ENCODE data around the gene TRIM63.

TRIM63 gene

DNA sequence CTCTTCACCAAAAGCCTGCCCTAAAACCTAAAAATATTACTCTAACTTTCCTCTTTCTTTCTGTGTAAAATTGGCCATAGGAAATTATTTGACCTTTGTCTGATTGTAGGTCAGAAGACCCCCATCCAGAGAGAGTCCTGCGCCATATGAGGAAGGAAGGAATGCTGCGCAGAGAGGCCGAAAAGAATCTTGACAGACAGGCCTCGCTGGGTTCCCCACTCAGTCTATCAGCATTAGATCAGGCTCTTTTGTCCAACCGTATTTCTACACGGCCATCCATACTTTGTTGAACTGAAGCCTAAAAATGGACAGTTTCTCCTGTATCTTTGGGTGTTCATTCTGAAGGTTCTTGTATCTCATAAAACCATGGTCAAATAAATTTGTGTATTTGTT is 17.2 kb downstream of the TRIM63 start:
- TF ChIP-seq, protein P1, sequence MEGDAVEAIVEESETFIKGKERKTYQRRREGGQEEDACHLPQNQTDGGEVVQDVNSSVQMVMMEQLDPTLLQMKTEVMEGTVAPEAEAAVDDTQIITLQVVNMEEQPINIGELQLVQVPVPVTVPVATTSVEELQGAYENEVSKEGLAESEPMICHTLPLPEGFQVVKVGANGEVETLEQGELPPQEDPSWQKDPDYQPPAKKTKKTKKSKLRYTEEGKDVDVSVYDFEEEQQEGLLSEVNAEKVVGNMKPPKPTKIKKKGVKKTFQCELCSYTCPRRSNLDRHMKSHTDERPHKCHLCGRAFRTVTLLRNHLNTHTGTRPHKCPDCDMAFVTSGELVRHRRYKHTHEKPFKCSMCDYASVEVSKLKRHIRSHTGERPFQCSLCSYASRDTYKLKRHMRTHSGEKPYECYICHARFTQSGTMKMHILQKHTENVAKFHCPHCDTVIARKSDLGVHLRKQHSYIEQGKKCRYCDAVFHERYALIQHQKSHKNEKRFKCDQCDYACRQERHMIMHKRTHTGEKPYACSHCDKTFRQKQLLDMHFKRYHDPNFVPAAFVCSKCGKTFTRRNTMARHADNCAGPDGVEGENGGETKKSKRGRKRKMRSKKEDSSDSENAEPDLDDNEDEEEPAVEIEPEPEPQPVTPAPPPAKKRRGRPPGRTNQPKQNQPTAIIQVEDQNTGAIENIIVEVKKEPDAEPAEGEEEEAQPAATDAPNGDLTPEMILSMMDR (IDR thresholded peaks at IDR 0.05; ENCODE audit: borderline replicate concordance, control extremely low read depth, extremely low read depth, insufficient read depth, missing control alignments): no peak
- no peak for DNase-seq (ENCODE audit: low spot score)
- in situ Hi-C loops (cut with MboI; ENCODE audit: low sequenced_read_pairs, unreplicated experiment): no loop called here

DNA sequence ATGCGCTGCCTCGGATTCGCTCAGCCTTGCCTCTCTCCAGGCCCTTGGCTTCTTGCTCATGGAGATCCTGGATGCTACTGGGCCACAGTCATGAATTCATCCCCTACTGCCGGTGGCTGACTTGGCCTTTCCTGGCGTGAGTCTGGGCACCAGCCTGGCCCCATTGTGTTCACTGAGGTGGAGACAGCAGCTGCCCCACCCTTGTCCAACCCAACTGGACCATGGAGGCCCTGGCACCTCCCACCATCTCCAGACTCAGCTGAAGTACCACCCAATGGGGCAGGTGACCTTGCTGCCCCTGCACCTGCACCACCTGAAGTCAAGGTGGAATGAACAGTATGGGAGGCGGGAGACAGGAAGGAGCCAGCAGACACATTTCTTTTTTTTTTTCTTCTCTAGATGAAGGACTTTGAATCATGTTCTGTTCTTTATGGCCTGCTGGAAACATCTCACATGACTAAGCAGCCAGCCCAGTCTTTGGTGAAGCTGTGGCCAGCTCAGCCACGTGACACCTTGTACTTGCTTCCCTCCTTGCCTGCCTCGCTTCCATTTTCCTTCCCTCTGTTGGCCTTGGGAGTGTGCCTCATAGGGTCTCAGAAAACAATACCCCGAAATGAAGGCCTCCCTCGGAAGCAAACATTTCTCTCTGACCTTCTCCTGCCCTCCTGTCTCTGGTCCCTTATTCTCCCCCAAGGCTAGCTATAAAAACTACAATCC is 17.7 kb downstream of the TRIM63 start:
- no peak for DNase-seq (ENCODE audit: low spot score)

DNA sequence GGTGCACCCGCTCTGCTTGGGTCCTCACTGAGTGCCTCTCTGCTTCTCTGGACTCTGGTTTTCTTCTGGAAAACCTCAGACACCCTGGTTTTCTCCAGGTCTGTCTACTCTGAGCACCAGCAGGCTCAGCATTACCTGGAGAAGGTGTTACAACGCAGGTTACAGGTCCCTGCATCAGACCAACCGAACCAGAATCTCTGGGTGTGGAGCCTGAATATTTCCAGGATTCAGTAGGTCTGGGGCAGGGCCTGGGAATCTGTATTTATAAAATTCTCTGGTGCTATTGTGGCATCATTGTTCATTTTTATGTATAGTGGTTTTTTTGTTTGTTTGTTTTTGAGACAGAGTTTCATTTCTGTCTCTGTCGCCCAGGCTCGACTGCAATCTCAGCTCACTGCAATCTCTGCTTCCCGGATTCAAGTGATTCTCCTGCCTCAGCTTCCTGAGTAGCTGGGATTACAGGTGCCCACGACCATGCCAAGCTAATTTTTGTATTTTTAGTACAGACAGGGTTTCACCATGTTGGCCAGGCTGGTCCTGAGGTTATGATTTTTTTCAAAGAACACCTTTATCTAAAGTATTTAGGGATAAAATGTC is 20.1 kb downstream of the TRIM63 start:
- TF ChIP-seq, protein P1 (IDR thresholded peaks at IDR 0.05; ENCODE audit: borderline replicate concordance, control extremely low read depth, extremely low read depth, insufficient read depth, missing control alignments): no peak

More for the DNA sequence above, 17.7 kb downstream of the TRIM63 start:
- TF ChIP-seq, protein P1 (IDR thresholded peaks at IDR 0.05; ENCODE audit: borderline replicate concordance, control extremely low read depth, extremely low read depth, insufficient read depth, missing control alignments): no peak
- in situ Hi-C loops (cut with MboI; ENCODE audit: low sequenced_read_pairs, unreplicated experiment): no loop called here

DNA sequence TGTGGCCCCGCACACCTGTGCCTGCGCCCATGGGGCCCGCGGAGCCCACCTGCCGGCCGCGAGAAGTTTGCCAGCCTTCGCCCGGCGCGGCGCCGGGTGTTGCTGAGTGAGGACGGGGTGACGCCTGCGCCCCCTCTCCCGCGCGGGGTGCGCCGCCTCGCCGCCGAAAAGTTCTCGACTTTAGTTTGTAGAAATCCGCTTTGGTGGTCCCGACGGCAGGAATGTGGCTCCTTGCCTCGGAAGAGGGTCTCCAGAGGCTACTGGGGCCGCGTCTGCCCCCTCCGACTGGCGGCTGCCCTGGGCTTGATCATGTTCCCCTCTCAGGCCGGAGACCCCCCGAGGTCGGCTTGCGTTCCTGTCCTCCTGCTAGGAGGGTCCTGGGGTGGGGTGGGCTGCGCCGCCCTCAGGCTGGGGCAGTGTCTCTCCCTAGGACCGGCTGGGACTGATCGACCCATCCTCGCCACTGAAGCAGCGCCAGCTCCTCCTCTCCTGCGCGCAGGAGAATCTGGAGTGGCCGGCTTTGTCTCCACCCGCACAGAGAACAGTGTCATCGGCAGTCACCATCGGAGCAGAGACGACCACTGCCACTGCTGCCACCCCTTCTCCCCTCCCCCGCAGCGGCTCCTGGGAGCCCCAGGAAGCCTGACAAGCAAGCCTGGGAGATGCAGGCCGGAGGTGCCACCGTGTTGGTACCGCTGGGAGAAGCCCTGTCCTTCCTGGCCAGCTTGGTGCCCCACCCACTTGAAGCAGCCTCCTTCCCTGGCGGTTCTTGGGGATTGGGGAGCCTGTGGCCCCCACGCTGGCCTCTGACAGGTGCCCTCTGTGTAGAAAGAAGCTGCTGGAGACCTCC is 21.0 kb downstream of the TRIM63 start:
- no peak for DNase-seq (ENCODE audit: low spot score)
- in situ Hi-C loops (cut with MboI; ENCODE audit: low sequenced_read_pairs, unreplicated experiment): no loop called here
- TF ChIP-seq, protein P1 (IDR thresholded peaks at IDR 0.05; ENCODE audit: borderline replicate concordance, control extremely low read depth, extremely low read depth, insufficient read depth, missing control alignments): no peak

More for the DNA sequence above, 20.1 kb downstream of the TRIM63 start:
- in situ Hi-C loops (cut with MboI; ENCODE audit: low sequenced_read_pairs, unreplicated experiment): no loop called here
- no peak for DNase-seq (ENCODE audit: low spot score)

DNA sequence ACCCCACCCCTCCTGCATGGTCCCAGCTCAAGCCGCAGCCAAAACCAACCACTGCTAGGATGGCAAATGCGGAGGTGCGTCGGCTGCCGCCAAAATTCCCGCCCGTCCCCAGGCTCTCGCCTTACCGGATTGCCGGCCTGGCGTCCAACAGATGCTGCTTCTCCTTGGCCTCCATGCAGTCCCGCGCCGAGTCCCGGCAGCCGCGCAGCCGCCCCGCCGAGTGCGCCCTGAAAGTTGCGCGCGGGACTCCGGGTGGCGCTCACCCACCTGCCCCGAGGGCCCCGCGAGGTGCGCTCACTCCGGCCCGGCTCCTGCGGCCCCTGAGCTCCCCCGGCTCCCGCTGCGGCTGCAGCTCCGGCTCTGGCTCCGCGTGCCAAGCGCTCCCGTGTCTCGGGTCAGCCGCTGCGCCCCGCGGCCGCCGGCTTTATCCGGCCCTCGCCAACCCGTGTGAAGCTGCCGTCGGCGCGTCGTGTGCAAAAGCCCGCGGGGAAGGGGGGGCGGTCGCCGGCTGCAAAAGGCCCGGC is 21.6 kb downstream of the TRIM63 start, which contains the start of gene SLC30A2:
Gene SLC30A2 (minus strand): TSS at position 397 of the 524 bp plus-strand sequence. CDS start 222 bp downstream, at position 175.
- in situ Hi-C loops (cut with MboI; ENCODE audit: low sequenced_read_pairs, unreplicated experiment): no loop called here
- DNase-seq (ENCODE audit: low spot score): no peak
- TF ChIP-seq, protein P1 (IDR thresholded peaks at IDR 0.05; ENCODE audit: borderline replicate concordance, control extremely low read depth, extremely low read depth, insufficient read depth, missing control alignments): no peak

All from GM13976 (cell line).